DLD1 (cell line): ENCODE measurements around the gene CHRNA3.
"Not testable (repeated sequence)": the region's sequence is repeated elsewhere in the genome, so short reads cannot be mapped to it uniquely, and the experiment has no call there.

Experiments used
- in situ Hi-C: cut with HindIII; loops from 2 replicates; pipeline ENCODE4 v1.10.0; 2017; ENCODE audit warnings: low sequenced_read_pairs

The CHRNA3 gene

GRCh38 chr15:78565951-78566774 lies 54.6 kb downstream of the CHRNA3 start:
- in situ Hi-C loops: no loop called here

- in situ Hi-C loops: no loop called here
Observed at GRCh38 chr15:78565097-78565950, 55.5 kb downstream of the CHRNA3 start, which contains the start of gene CHRNA5. Gene CHRNA5, plus strand, starts transcription at chr15:78565520. Its CDS starts 200 bp downstream, at chr15:78565720.

GRCh38 chr15:78564743-78565096 lies 56.1 kb downstream of the CHRNA3 start:
- in situ Hi-C loops: no loop called here

- in situ Hi-C loops: no loop called here
Observed at GRCh38 chr15:78563092-78563491, 57.7 kb downstream of the CHRNA3 start.

- in situ Hi-C loops: no loop called here
Observed at GRCh38 chr15:78561490-78561889, 59.3 kb downstream of the CHRNA3 start.

GRCh38 chr15:78560201-78560600 lies 60.6 kb downstream of the CHRNA3 start:
- in situ Hi-C loops: not testable (repeated sequence)

- in situ Hi-C loops: no loop called here
Observed at GRCh38 chr15:78552597-78552996, 68.2 kb downstream of the CHRNA3 start.

- in situ Hi-C loops: no loop called here
Observed at GRCh38 chr15:78551902-78552301, 68.9 kb downstream of the CHRNA3 start.

- in situ Hi-C loops: no loop called here
Observed at GRCh38 chr15:78550815-78551214, 70.0 kb downstream of the CHRNA3 start.

GRCh38 chr15:78550194-78550593 lies 70.6 kb downstream of the CHRNA3 start:
- in situ Hi-C loops: no loop called here
